IMR-90 (cell line): ENCODE data around the gene TRPC4. TPM values are rescaled to one million over a fixed set of nuclear protein-coding genes. Genes with fewer than 3 reads are reported as not detected.

Source experiments
- ATAC-seq: fragments of 200-7000 bp; cut with Tn5 transposase; 2 replicates; pipeline ENCODE4 v1.9.1; 2020; ENCODE audit warnings: low read depth, mild to moderate bottlenecking, moderate library complexity
- BruUV-seq: library from RNA; stranded (reverse); fragments of 400-500 nt; replicated peaks from 2 replicates; lab custom pipeline; 2021; lab: Mats Ljungman, UMichigan
- CTCF ChIA-PET: fragments of 300-600 bp; formaldehyde crosslinking; extraction: SDS; loops from one replicate; lab custom pipeline; 2021; ENCODE audit warnings: antibody characterized with exemption; lab: Yijun Ruan, JAX
- POLR2A ChIA-PET: fragments of 300-600 bp; sonication (Branson Sonifier 250); formaldehyde crosslinking; loops from one replicate; lab custom pipeline; 2022; ENCODE audit warnings: antibody characterized with exemption; ENCODE audit not compliant: unreplicated experiment; lab: Charles Lee
- DNase-seq: peaks from one replicate; pipeline ENCODE4 v3.0.0; 2013
- H2AFZ ChIP-seq: replicated peaks from 2 replicates; pipeline ENCODE3; 2013; ENCODE audit warnings: low read length, mild to moderate bottlenecking; ENCODE audit not compliant: poor library complexity
- H2AK5ac ChIP-seq: 2 replicates; pipeline ENCODE4 v1.6.1; 2013; ENCODE audit warnings: low read depth, low read length, inconsistent platforms
- H2AK9ac ChIP-seq: replicated peaks from 2 replicates; pipeline ENCODE3; 2013; ENCODE audit warnings: mild to moderate bottlenecking, low read depth, low read length, moderate library complexity; ENCODE audit not compliant: poor library complexity
- H2BK120ac ChIP-seq: 2 replicates; pipeline ENCODE4 v1.6.1; 2013; ENCODE audit warnings: low read depth, low read length, inconsistent platforms
- H2BK15ac ChIP-seq: 3 replicates; pipeline ENCODE4 v1.6.1; 2013; ENCODE audit warnings: low read depth, low read length, inconsistent platforms
- H2BK20ac ChIP-seq: 2 replicates; pipeline ENCODE4 v1.6.1; 2013; ENCODE audit warnings: low read depth, mild to moderate bottlenecking, inconsistent platforms, low read length, moderate library complexity
- H2BK5ac ChIP-seq: 2 replicates; pipeline ENCODE4 v1.6.1; 2013; ENCODE audit warnings: mild to moderate bottlenecking, low read depth, low read length, inconsistent platforms; ENCODE audit not compliant: poor library complexity, severe bottlenecking
- H3K14ac ChIP-seq: replicated peaks from 2 replicates; pipeline ENCODE4 v1.6.1; 2013; ENCODE audit warnings: low read depth, low read length, inconsistent platforms
- H3K18ac ChIP-seq: 2 replicates; pipeline ENCODE4 v1.6.1; 2013; ENCODE audit warnings: low read depth, low read length, control low read depth
- H3K23ac ChIP-seq: 2 replicates; pipeline ENCODE4 v1.6.1; 2013; ENCODE audit warnings: low read depth, low read length, inconsistent platforms
- H3K27ac ChIP-seq: 2 replicates; pipeline ENCODE4 v1.5.1; 2013; ENCODE audit warnings: mild to moderate bottlenecking, control low read depth, low read length; ENCODE audit not compliant: insufficient read depth
- H3K27me3 ChIP-seq: 2 replicates; pipeline ENCODE4 v1.6.1; 2013; ENCODE audit warnings: low read length; ENCODE audit not compliant: control insufficient read depth, insufficient read depth
- H3K36me3 ChIP-seq: 2 replicates; pipeline ENCODE4 v1.6.1; 2013; ENCODE audit warnings: low read length, mixed read lengths; ENCODE audit not compliant: control insufficient read depth, insufficient read depth
- H3K4ac ChIP-seq: 2 replicates; pipeline ENCODE4 v1.6.1; 2013; ENCODE audit warnings: low read depth, low read length, inconsistent platforms
- H3K4me1 ChIP-seq: 2 replicates; pipeline ENCODE4 v1.6.1; 2013; ENCODE audit warnings: low read length, mixed read lengths; ENCODE audit not compliant: control insufficient read depth, insufficient read depth
- H3K4me2 ChIP-seq: 2 replicates; pipeline ENCODE4 v1.6.1; 2013; ENCODE audit warnings: low read depth, mild to moderate bottlenecking, control low read depth, low read length, moderate library complexity
- H3K4me3 ChIP-seq: 2 replicates; pipeline ENCODE4 v1.5.1; 2013; ENCODE audit warnings: low read depth, mild to moderate bottlenecking, control low read depth, low read length, moderate library complexity; ENCODE audit not compliant: insufficient read depth
- H3K56ac ChIP-seq: 2 replicates; pipeline ENCODE4 v1.6.1; 2013; ENCODE audit warnings: low read length, inconsistent platforms; ENCODE audit not compliant: insufficient read depth; ENCODE audit errors: extremely low read depth
- H3K79me1 ChIP-seq, 2 experiments: 2 replicates each; pipeline ENCODE4 v1.6.1; 2013; ENCODE audit warnings: low read length in 2 of 2, inconsistent platforms in 1 of 2, low read depth in 1 of 2
- H3K9ac ChIP-seq: 2 replicates; pipeline ENCODE4 v1.6.1; 2013; ENCODE audit warnings: low read depth, low read length, control low read depth
- H3K9me1 ChIP-seq: 2 replicates; pipeline ENCODE4 v1.6.1; 2013; ENCODE audit warnings: low read length, inconsistent platforms; ENCODE audit not compliant: insufficient read depth
- H3K9me3 ChIP-seq: 2 replicates; pipeline ENCODE4 v1.6.1; 2013; ENCODE audit warnings: low read length; ENCODE audit not compliant: control insufficient read depth, insufficient read depth
- H4K20me1 ChIP-seq: 2 replicates; pipeline ENCODE4 v1.6.1; 2013; ENCODE audit warnings: low read length, inconsistent platforms; ENCODE audit not compliant: insufficient read depth
- H4K5ac ChIP-seq: 2 replicates; pipeline ENCODE4 v1.6.1; 2013; ENCODE audit warnings: mild to moderate bottlenecking, low read depth, low read length, control low read depth
- H4K8ac ChIP-seq, 2 experiments: 2 replicates each; pipeline ENCODE4 v1.6.1; 2013; ENCODE audit warnings: low read depth in 2 of 2, low read length in 2 of 2, control low read depth in 1 of 2, inconsistent platforms in 1 of 2
- H4K91ac ChIP-seq: 2 replicates; pipeline ENCODE4 v1.6.1; 2013; ENCODE audit warnings: low read depth, low read length, inconsistent platforms; ENCODE audit not compliant: insufficient read depth
- CTCF ChIP-seq: conservative IDR thresholded peaks from 2 replicates; pipeline ENCODE4 v1.5.1; 2012; ENCODE audit warnings: mild to moderate bottlenecking, low read depth, low read length, improper control_type of control experiment
- ELK1 ChIP-seq: fragments of 150-350 bp; IDR thresholded peaks from 2 replicates; pipeline ENCODE4 v1.6.1; 2016; ENCODE audit warnings: low read depth, mild to moderate bottlenecking, low read length, moderate library complexity, borderline replicate concordance
- NFE2L2 ChIP-seq: fragments of 150-350 bp; IDR thresholded peaks from 2 replicates; pipeline ENCODE4 v1.6.1; 2016; ENCODE audit warnings: low read depth, mild to moderate bottlenecking, low read length
- RFX5 ChIP-seq: IDR thresholded peaks from 2 replicates; pipeline ENCODE4 v1.8.0; 2012; ENCODE audit warnings: low read depth, mild to moderate bottlenecking, low read length, moderate library complexity
- WGBS, 2 experiments: methylation state at CpG; one replicate each; pipeline versions ENCODE4 v1.1.5 to v1.1.7; 2013; ENCODE audit warnings: missing lambda C conversion rate in 2 of 2; ENCODE audit not compliant: insufficient read length in 1 of 2; ENCODE audit errors: extremely low coverage in 2 of 2; 5-methylcytosine and 5-hydroxymethylcytosine counted together
- dilution Hi-C: fragments of 300-500 bp; cut with HindIII; formaldehyde crosslinking; loops from one replicate; pipeline ENCODE4 v1.14.3; 2018; ENCODE audit warnings: low sequenced_read_pairs; ENCODE audit not compliant: unreplicated experiment
- in situ Hi-C: fragments of 300-500 bp; cut with MboI; formaldehyde crosslinking; loops from 3 replicates; pipeline ENCODE4 v1.14.3; 2019; ENCODE audit warnings: low sequenced_read_pairs, inconsistent platforms, mixed read lengths
- intact Hi-C: fragments of 100-400 bp; cut with micrococcal nuclease; formaldehyde crosslinking; loops from 2 replicates; pipeline ENCODE4 v1.10.0; 2022
- microRNA-seq, 2 experiments: library from miRNA; stranded (forward) in 1 of 2; unstranded in 1 of 2; fragments of 10-50 nt in 1 of 2; fragments of <30 nt in 1 of 2; gene quantifications in 1 of 2; microRNA quantifications in 1 of 2; one replicate each; pipeline versions ENCODE3 to v1.1.0; 2013 to 2020; ENCODE audit not compliant: insufficient read depth in 1 of 2, insufficient read length in 1 of 2, unreplicated experiment in 1 of 2
- polyA plus RNA-seq, 3 experiments: library from polyadenylated mRNA; depleted of rRNA; stranded (reverse); fragments of >200 nt; gene quantifications; 2 replicates each; pipeline ENCODE4 v1.2.3, GENCODE V29; 2012; ENCODE audit warnings: low replicate concordance in 1 of 3
- small RNA-seq, 5 experiments: library from RNA; depleted of rRNA; stranded (forward); fragments of <200 nt; gene quantifications; one replicate each; pipeline ENCODE3, GENCODE V24; 2012
- total RNA-seq: library from RNA; depleted of rRNA; stranded (reverse); fragments of >200 nt; gene quantifications from 2 replicates; pipeline ENCODE4 v1.2.3, GENCODE V29; 2012

Gene TRPC4
- total and polyA plus RNA-seq, 2 of the 4 experiments (the other 2 are of a cell fraction): 1.9 to 5.2 TPM

- no peak for ATAC-seq
- no peak overlapping the region for H2AK9ac ChIP-seq
- no peak overlapping the region for H3K4me2 ChIP-seq
- no peak overlapping the region for H3K4me3 ChIP-seq
- H3K9me3 ChIP-seq: no peaks in the 10 kb centered on the region
- 100% methylated on average over 1 of the region's 2 CpGs; no CpG with 5 or more reads in 1 of the 2 experiments for WGBS, 2 experiments
- BruUV-seq: no TSS peak
- in situ Hi-C loops (no loop called here), dilution Hi-C loops (no loop called here), intact Hi-C loops (no loop called here)
- no peaks in the 10 kb centered on the region for H3K36me3 ChIP-seq
- no peak overlapping the region for H2AFZ ChIP-seq
- no peak overlapping the region for H4K5ac ChIP-seq
- no peak for TF ChIP-seq ELK1
- TF ChIP-seq RFX5: no peak
- no peak for TF ChIP-seq CTCF
- no peak for TF ChIP-seq NFE2L2
- no peak overlapping the region for H2BK15ac ChIP-seq
- no peak overlapping the region for H2AK5ac ChIP-seq
- no peak overlapping the region for H4K8ac ChIP-seq
- no peak overlapping the region for H2BK20ac ChIP-seq
- H3K56ac ChIP-seq: no peak overlapping the region
- no peaks in the 10 kb centered on the region for H3K79me1 ChIP-seq
- CTCF ChIA-PET: no interaction called here
- H4K20me1 ChIP-seq: no peaks in the 10 kb centered on the region
- H3K23ac ChIP-seq: no peak overlapping the region
- H2BK120ac ChIP-seq: no peak overlapping the region
- no peaks in the 10 kb centered on the region for H3K4me1 ChIP-seq
- no peak overlapping the region for H3K14ac ChIP-seq
- H3K4ac ChIP-seq: no peak overlapping the region
- H4K91ac ChIP-seq: no peak overlapping the region
- no peaks in the 10 kb centered on the region for H3K27me3 ChIP-seq
- no peak overlapping the region for H3K27ac ChIP-seq
- DNase-seq: no peak
- no peak overlapping the region for H3K9ac ChIP-seq
- POLR2A ChIA-PET: no interaction called here
- H2BK5ac ChIP-seq: no peak overlapping the region
- H3K9me1 ChIP-seq: no peaks in the 10 kb centered on the region
- no peak overlapping the region for H3K18ac ChIP-seq
These were observed 282.3 kb downstream of the TRPC4 start for GRCh38 chr13:37587236-37587635.

Small RNA genes lying within 50 kb of the gene (microRNA-seq; reads per million reads assigned to microRNA genes)
- gene RNA5SP26 (ENCODE audit: insufficient read depth, insufficient read length): not detected

Small RNA genes lying within 50 kb of the gene (small RNA-seq; reads per million reads assigned to genes)
- 0 to 0.98 (median 0.15) reads per million in 5 experiments for gene RNA5SP26
